ENCODE data around the gene BCAR3.

Gene BCAR3

GRCh38 chr1:93690341-93690740 lies 8.7 kb upstream of the BCAR3 start:
- DNase-seq (no peak), ATAC-seq (ENCODE audit: insufficient read depth, low read depth) (no peak)
- H3K27me3 ChIP-seq (ENCODE audit: insufficient read depth, low read length, poor library complexity) = no peaks in the 10 kb centered on the region
- H4K20me1 ChIP-seq (ENCODE audit: insufficient read depth, low read length) = no peaks in the 10 kb centered on the region
- no peak overlapping the region for H3K27ac ChIP-seq (ENCODE audit: low read length)
- TF ChIP-seq EZH2 (IDR thresholded peaks at IDR 0.05; ENCODE audit: borderline replicate concordance, low read depth, low read length, severe bottlenecking) = no peak
- no peak for TF ChIP-seq CTCF (IDR thresholded peaks at IDR 0.05; ENCODE audit: borderline replicate concordance, extremely low read depth, low read length, poor library complexity, severe bottlenecking)
- H2AFZ ChIP-seq (ENCODE audit: low read depth, low read length) = no peak overlapping the region
- H3K9ac ChIP-seq (ENCODE audit: low read depth, low read length) = no peak overlapping the region
- H3K4me3 ChIP-seq (ENCODE audit: low read depth in 1 of 2, low read length in 2 of 2) = no peak overlapping the region
- H3K36me3 ChIP-seq (ENCODE audit: insufficient read depth, low read length) = no peaks in the 10 kb centered on the region
- H3K4me2 ChIP-seq (ENCODE audit: insufficient read depth, low read length) = no peak overlapping the region
- no peaks in the 10 kb centered on the region for H3K79me2 ChIP-seq (ENCODE audit: insufficient read depth, low read length)
- H3K9me3 ChIP-seq (ENCODE audit: insufficient read depth, low read length, severe bottlenecking) = no peaks in the 10 kb centered on the region
- no peaks in the 10 kb centered on the region for H3K4me1 ChIP-seq (ENCODE audit: insufficient read depth, low read length)

GRCh38 chr1:93689521-93690223 lies 8.0 kb upstream of the BCAR3 start:
- Histone ChIP-seq H3K9ac (ENCODE audit: low read depth, low read length) (no peak overlapping the region), H2AFZ (ENCODE audit: low read depth, low read length) (no peak overlapping the region), H3K4me2 (ENCODE audit: insufficient read depth, low read length) (no peak overlapping the region), H4K20me1 (ENCODE audit: insufficient read depth, low read length) (no peaks in the 10 kb centered on the region), H3K27ac (ENCODE audit: low read length) (no peak overlapping the region), H3K4me3 (ENCODE audit: low read depth in 1 of 2, low read length in 2 of 2) (no peak overlapping the region), H3K36me3 (ENCODE audit: insufficient read depth, low read length) (no peaks in the 10 kb centered on the region), H3K79me2 (ENCODE audit: insufficient read depth, low read length) (no peaks in the 10 kb centered on the region), H3K4me1 (ENCODE audit: insufficient read depth, low read length) (no peaks in the 10 kb centered on the region), H3K9me3 (ENCODE audit: insufficient read depth, low read length, severe bottlenecking) (no peaks in the 10 kb centered on the region), H3K27me3 (ENCODE audit: insufficient read depth, low read length, poor library complexity) (no peaks in the 10 kb centered on the region)
- DNase-seq (no peak), ATAC-seq (ENCODE audit: insufficient read depth, low read depth) (no peak)
- TF ChIP-seq EZH2 (IDR thresholded peaks at IDR 0.05; ENCODE audit: borderline replicate concordance, low read depth, low read length, severe bottlenecking) = no peak
- TF ChIP-seq CTCF (IDR thresholded peaks at IDR 0.05; ENCODE audit: borderline replicate concordance, extremely low read depth, low read length, poor library complexity, severe bottlenecking) = no peak

GRCh38 chr1:93687542-93687941 lies 5.9 kb upstream of the BCAR3 start:
- no peaks in the 10 kb centered on the region for H3K79me2 ChIP-seq (ENCODE audit: insufficient read depth, low read length)
- H3K27me3 ChIP-seq (ENCODE audit: insufficient read depth, low read length, poor library complexity) = no peaks in the 10 kb centered on the region
- DNase-seq (no peak), ATAC-seq (ENCODE audit: insufficient read depth, low read depth) (no peak)
- no peaks in the 10 kb centered on the region for H3K4me1 ChIP-seq (ENCODE audit: insufficient read depth, low read length)
- no peaks in the 10 kb centered on the region for H3K36me3 ChIP-seq (ENCODE audit: insufficient read depth, low read length)
- no peaks in the 10 kb centered on the region for H4K20me1 ChIP-seq (ENCODE audit: insufficient read depth, low read length)
- H3K9me3 ChIP-seq (ENCODE audit: insufficient read depth, low read length, severe bottlenecking) = no peaks in the 10 kb centered on the region
- no peak overlapping the region for H3K4me2 ChIP-seq (ENCODE audit: insufficient read depth, low read length)
- H3K4me3 ChIP-seq (ENCODE audit: low read depth in 1 of 2, low read length in 2 of 2) = no peak overlapping the region
- H3K9ac ChIP-seq (ENCODE audit: low read depth, low read length) = no peak overlapping the region
- H3K27ac ChIP-seq (ENCODE audit: low read length) = no peak overlapping the region
- H2AFZ ChIP-seq (ENCODE audit: low read depth, low read length) = no peak overlapping the region
- TF ChIP-seq CTCF (IDR thresholded peaks at IDR 0.05; ENCODE audit: borderline replicate concordance, extremely low read depth, low read length, poor library complexity, severe bottlenecking) = no peak
